ENCODE data around the gene HOATZ.

GRCh38 chr11:111531687-111532364 is 17.2 kb downstream of the HOATZ start:
- TF ChIP-seq POLR2A (IDR thresholded peaks at IDR 0.05): no peak
- TF ChIP-seq CTCF (IDR thresholded peaks at IDR 0.05): no peak

Data from lower leg skin (tissue), 3 donors.